Measurements from ENCODE around the gene GSK3A. TPM values are rescaled to one million over a fixed set of nuclear protein-coding genes. Genes with fewer than 3 reads are reported as not detected.

Gene GSK3A
- total and polyA plus RNA-seq, 7 donors: 17.4 to 49.5 (median 28.5) TPM

- 80 to 81% methylated on average over 4 of the region's 4 CpGs for whole genome bisulfite sequencing, 2 donors
- Histone ChIP-seq H3K27me3 (no peaks in the 10 kb centered on the region), H3K4me3 (no peak overlapping the region), H3K36me3 (peaks cover 33 to 99% (median 54%) of the 10 kb centered on the region in 4 donors), H3K27ac (no peak overlapping the region), H3K4me1 (peaks cover 0 to 12% (median 0%) of the 10 kb centered on the region in 4 donors), H3K9me3 (no peaks in the 10 kb centered on the region)
- TF ChIP-seq POLR2AphosphoS5 (IDR thresholded peaks at IDR 0.05) (no peak), POLR2A (IDR thresholded peaks at IDR 0.05) (no peak), CTCF (IDR thresholded peaks at IDR 0.05) (no peak), EP300 (IDR thresholded peaks at IDR 0.05) (no peak)
- intact Hi-C loops (cut with DNase I): no loop called here
- DNase-seq: no peak
These were observed 11.8 kb downstream of the GSK3A start for GRCh38 chr19:42230571-42230970.

GRCh38 chr19:42229855-42230351 lies 12.5 kb downstream of the GSK3A start:
- Histone ChIP-seq H3K27ac (no peak overlapping the region), H3K9me3 (no peaks in the 10 kb centered on the region), H3K4me3 (no peak overlapping the region), H3K27me3 (no peaks in the 10 kb centered on the region), H3K36me3 (peaks cover 40 to 99% (median 53%) of the 10 kb centered on the region in 4 donors), H3K4me1 (peaks cover 0 to 12% (median 0%) of the 10 kb centered on the region in 4 donors)
- no peak for TF ChIP-seq EP300 (IDR thresholded peaks at IDR 0.05)
- no peak for TF ChIP-seq CTCF (IDR thresholded peaks at IDR 0.05)
- TF ChIP-seq POLR2AphosphoS5 (IDR thresholded peaks at IDR 0.05): no peak
- no peak for TF ChIP-seq POLR2A (IDR thresholded peaks at IDR 0.05)
- intact Hi-C loops (cut with DNase I): no loop called here
- no peak for DNase-seq
- WGBS, 2 donors: 68 to 72% methylated on average over 8 of the region's 8 CpGs

GRCh38 chr19:42229301-42229854 lies 13.0 kb downstream of the GSK3A start:
- no peak overlapping the region for H3K4me3 ChIP-seq
- no peak for DNase-seq
- no peaks in the 10 kb centered on the region for H3K9me3 ChIP-seq
- H3K27ac ChIP-seq: no peak overlapping the region
- peaks cover 0 to 12% (median 0%) of the 10 kb centered on the region in 4 donors for H3K4me1 ChIP-seq
- no peaks in the 10 kb centered on the region for H3K27me3 ChIP-seq
- 82 to 85% methylated on average over 4 of the region's 4 CpGs for WGBS, 2 donors
- H3K36me3 ChIP-seq: peaks cover 40 to 99% (median 53%) of the 10 kb centered on the region in 4 donors
- TF ChIP-seq CTCF (IDR thresholded peaks at IDR 0.05) (no peak), EP300 (IDR thresholded peaks at IDR 0.05) (no peak), POLR2AphosphoS5 (IDR thresholded peaks at IDR 0.05) (no peak), POLR2A (IDR thresholded peaks at IDR 0.05) (no peak)
- intact Hi-C loops (cut with DNase I): no loop called here

GRCh38 chr19:42228641-42229040 lies 13.8 kb downstream of the GSK3A start:
- DNase-seq: no peak
- TF ChIP-seq POLR2AphosphoS5 (IDR thresholded peaks at IDR 0.05): no peak
- TF ChIP-seq POLR2A (IDR thresholded peaks at IDR 0.05): no peak
- TF ChIP-seq CTCF (IDR thresholded peaks at IDR 0.05): no peak
- TF ChIP-seq EP300 (IDR thresholded peaks at IDR 0.05): no peak
- intact Hi-C loops (cut with DNase I): no loop called here
- Histone ChIP-seq H3K4me1 (peaks cover 0 to 12% (median 0%) of the 10 kb centered on the region in 4 donors), H3K9me3 (no peaks in the 10 kb centered on the region), H3K27me3 (no peaks in the 10 kb centered on the region), H3K27ac (no peak overlapping the region), H3K4me3 (no peak overlapping the region), H3K36me3 (peaks cover 33 to 95% (median 49%) of the 10 kb centered on the region in 4 donors)
- WGBS, 2 donors: 79 to 86% methylated on average over 4 of the region's 4 CpGs
